NCI-H510A treated with DMSO at 0.1 percent for 48 hours (cell line): ENCODE results near the gene IKBKE.

Source experiments
- DNase-seq: peaks from one replicate; lab custom pipeline; 2025; lab: John Stamatoyannopoulos, UW

The IKBKE gene

GRCh38 chr1:206540044-206540780 is 69.9 kb downstream of the IKBKE start:
- no peak for DNase-seq

GRCh38 chr1:206541236-206541833 is 71.1 kb downstream of the IKBKE start:
- no peak for DNase-seq

GRCh38 chr1:206544562-206545257 is 74.4 kb downstream of the IKBKE start:
- peak; percentile 59 for DNase-seq

GRCh38 chr1:206545351-206545750 is 75.1 kb downstream of the IKBKE start:
- DNase-seq = no peak
